Endothelial cell of umbilical vein (primary cell): ENCODE data around the gene GATD1. TPM values are rescaled to one million over a fixed set of nuclear protein-coding genes. Genes with fewer than 3 reads are reported as not detected.

Source experiments
- BruUV-seq: library from RNA; stranded (reverse); fragments of 400-500 nt; replicated peaks from 2 replicates; lab custom pipeline; 2021; lab: Mats Ljungman, UMichigan
- CTCF ChIA-PET: fragments of 300-600, 350-600 bp; sonication (Branson Sonifier 250); formaldehyde crosslinking; loops from one replicate; lab custom pipeline; 2021; ENCODE audit warnings: antibody characterized with exemption, inconsistent platforms; lab: Charles Lee
- POLR2A ChIA-PET: fragments of 300-600, 350-600 bp; sonication (Branson Sonifier 250); formaldehyde crosslinking; loops from one replicate; lab custom pipeline; 2021; ENCODE audit warnings: antibody characterized with exemption, inconsistent platforms; lab: Charles Lee
- DNase-seq: peaks from one replicate; pipeline ENCODE4 v3.0.0-alpha.2; 2011; ENCODE audit warnings: low read depth, low spot score
- FAIRE-seq: peaks from 2 replicates; lab custom pipeline; 2011; peaks lifted over from hg19 to GRCh38; lab: Jason Lieb, UNC
- H2AFZ ChIP-seq: 2 replicates; pipeline ENCODE4 v1.6.0; 2012; ENCODE audit warnings: low read depth, low read length, control low read depth, inconsistent platforms
- H3K27ac ChIP-seq: 2 replicates; pipeline ENCODE4 v1.5.1; 2011; ENCODE audit warnings: low read depth, mild to moderate bottlenecking, control low read depth, low read length, moderate library complexity; ENCODE audit not compliant: insufficient read depth
- H3K27me3 ChIP-seq, 2 experiments: 2 replicates each; pipeline versions ENCODE4 v1.6.0 to v1.6.1; 2011; ENCODE audit warnings: low read length in 2 of 2, mixed read lengths in 1 of 2; ENCODE audit not compliant: control insufficient read depth in 2 of 2, insufficient read depth in 2 of 2
- H3K36me3 ChIP-seq, 2 experiments: 2 replicates in 1 of 2; 3 replicates in 1 of 2; pipeline ENCODE4 v1.5.1; 2011; ENCODE audit warnings: low read length in 2 of 2, mild to moderate bottlenecking in 1 of 2, moderate library complexity in 1 of 2; ENCODE audit not compliant: control insufficient read depth in 2 of 2, insufficient read depth in 2 of 2; ENCODE audit errors: extremely low read depth in 1 of 2
- H3K4me1 ChIP-seq: 3 replicates; pipeline ENCODE4 v1.5.1; 2011; ENCODE audit warnings: mild to moderate bottlenecking, low read length; ENCODE audit not compliant: control insufficient read depth, insufficient read depth; ENCODE audit errors: extremely low read depth
- H3K4me2 ChIP-seq: 2 replicates; pipeline ENCODE4 v1.6.1; 2011; ENCODE audit warnings: low read length, control low read depth, mixed read lengths; ENCODE audit not compliant: insufficient read depth
- H3K4me3 ChIP-seq, 3 experiments: fragments of 200-600 bp in 1 of 3; sonication (generic), shearing (Covaris generic) in 1 of 3; replicated peaks in 1 of 3; 2 replicates each; pipeline ENCODE4 v1.5.1; 2011 to 2016; ENCODE audit warnings: control low read depth in 3 of 3, low read length in 3 of 3, mild to moderate bottlenecking in 2 of 3, inconsistent platforms in 1 of 3, low read depth in 1 of 3, moderate library complexity in 1 of 3; ENCODE audit not compliant: insufficient read depth in 1 of 3
- H3K79me2 ChIP-seq: 2 replicates; pipeline ENCODE4 v1.6.0; 2012; ENCODE audit warnings: low read length, inconsistent platforms; ENCODE audit not compliant: control insufficient read depth, insufficient read depth
- H3K9ac ChIP-seq: replicated peaks from 2 replicates; pipeline ENCODE3; 2011; ENCODE audit warnings: low read length, control low read depth; ENCODE audit not compliant: insufficient read depth; ENCODE audit errors: extremely low read depth
- H3K9me1 ChIP-seq: replicated peaks from 3 replicates; pipeline ENCODE4 v1.6.0; 2011; ENCODE audit warnings: mild to moderate bottlenecking, low read length; ENCODE audit not compliant: control insufficient read depth, insufficient read depth; ENCODE audit errors: extremely low read depth
- H3K9me3 ChIP-seq: replicated peaks from 2 replicates; pipeline ENCODE4 v1.5.1; 2012; ENCODE audit warnings: low read length, inconsistent platforms; ENCODE audit not compliant: control insufficient read depth, insufficient read depth
- H4K20me1 ChIP-seq: replicated peaks from 2 replicates; pipeline ENCODE3; 2011; ENCODE audit warnings: mild to moderate bottlenecking, low read length; ENCODE audit not compliant: control insufficient read depth, insufficient read depth; ENCODE audit errors: extremely low read depth
- CTCF ChIP-seq, 2 donors: IDR thresholded peaks; 1 replicate in 1 of 2; 2 replicates in 1 of 2; pipeline ENCODE4 v1.5.1; 2011; ENCODE audit warnings: low read length in 2 of 2, mild to moderate bottlenecking in 2 of 2, moderate library complexity in 2 of 2, control low read depth in 1 of 2, inconsistent platforms in 1 of 2, low read depth in 1 of 2; ENCODE audit not compliant: insufficient read depth in 1 of 2; ENCODE audit errors: extremely low read depth in 1 of 2
- EZH2 ChIP-seq: IDR thresholded peaks from 2 replicates; pipeline ENCODE4 v1.6.1; 2012; ENCODE audit warnings: borderline replicate concordance, low read depth, mild to moderate bottlenecking, moderate library complexity, low read length, inconsistent platforms; ENCODE audit not compliant: severe bottlenecking
- FOS ChIP-seq: IDR thresholded peaks from 2 replicates; pipeline ENCODE4 v1.6.1; 2011; ENCODE audit warnings: mild to moderate bottlenecking, low read length, moderate library complexity, borderline replicate concordance; ENCODE audit not compliant: insufficient read depth
- GATA2 ChIP-seq: IDR thresholded peaks from 2 replicates; pipeline ENCODE4 v1.7.0; 2011; ENCODE audit warnings: low read depth, mild to moderate bottlenecking, moderate library complexity, mixed read lengths, low read length; ENCODE audit not compliant: insufficient read length, insufficient read depth
- JUN ChIP-seq: IDR thresholded peaks from 2 replicates; pipeline ENCODE4 v1.6.1; 2011; ENCODE audit warnings: borderline replicate concordance, low read depth; ENCODE audit not compliant: insufficient read length, insufficient read depth
- MYC ChIP-seq: IDR thresholded peaks from one replicate; pipeline ENCODE4 v1.6.1; 2011; ENCODE audit warnings: mild to moderate bottlenecking, low read depth, low read length
- POLR2A ChIP-seq: IDR thresholded peaks from 2 replicates; pipeline ENCODE4 v1.6.1; 2012; ENCODE audit warnings: low read depth, mild to moderate bottlenecking, control low read depth, low read length
- POLR2AphosphoS5 ChIP-seq: IDR thresholded peaks from 2 replicates; pipeline ENCODE4 v1.6.1; 2012; ENCODE audit warnings: low read depth, mild to moderate bottlenecking, control low read depth, low read length, moderate library complexity; ENCODE audit not compliant: insufficient read depth
- dilution Hi-C: fragments of 300-500 bp; cut with MboI; formaldehyde crosslinking; loops from one replicate; pipeline ENCODE4 v1.15.0; 2019; ENCODE audit warnings: low sequenced_read_pairs; ENCODE audit not compliant: extremely low pct_ligation_motif_present
- intact Hi-C: fragments of 100-400 bp; cut with micrococcal nuclease; formaldehyde crosslinking; loops from one replicate; pipeline ENCODE4 v1.10.0; 2022
- polyA plus RNA-seq, 4 experiments: library from polyadenylated mRNA; depleted of rRNA in 3 of 4; stranded (reverse) in 3 of 4; unstranded in 1 of 4; fragments of >200 nt; gene quantifications; 2 replicates each; pipeline versions ENCODE4 v1.2.1 to v1.2.3, GENCODE V29; 2011 to 2012; ENCODE audit warnings: missing spikeins in 1 of 4
- total RNA-seq: library from RNA; stranded (reverse); gene quantifications from 2 replicates; pipeline ENCODE4 v1.2.3, GENCODE V29; 2021
- TF ChIP-seq, protein P1 (sequence below): IDR thresholded peaks from 2 replicates; pipeline ENCODE4 v1.6.1; 2011; ENCODE audit not compliant: insufficient read depth, insufficient read length

The GATD1 gene
- total and polyA plus RNA-seq, 2 donors (not counting 3 experiments of a cell fraction or from before 2014, with no cell fraction given) = 70.6 to 83.1 TPM

GRCh38 chr11:770642-771616 lies 6.4 kb downstream of the GATD1 start:
- H3K9me1 ChIP-seq = no peaks in the 10 kb centered on the region
- intact Hi-C loops = no loop called here
- peaks cover 10% of the 10 kb centered on the region for H3K4me1 ChIP-seq
- dilution Hi-C loops = no loop called here
- FAIRE-seq = no peak
- DNase-seq = no peak
- H3K4me3 ChIP-seq = no peak overlapping the region
- no peak overlapping the region for H3K4me2 ChIP-seq
- H4K20me1 ChIP-seq = no peaks in the 10 kb centered on the region
- CTCF ChIA-PET = no interaction called here
- no peaks in the 10 kb centered on the region for H3K9me3 ChIP-seq
- BruUV-seq = no TSS peak
- H3K36me3 ChIP-seq = peaks cover 17 to 39% of the 10 kb centered on the region in 2 experiments
- no peak overlapping the region for H3K27ac ChIP-seq
- H2AFZ ChIP-seq = no peak overlapping the region
- POLR2A ChIA-PET = no interaction called here
- TF ChIP-seq POLR2AphosphoS5 = no peak
- no peak for TF ChIP-seq GATA2
- no peak for TF ChIP-seq JUN
- no peak for TF ChIP-seq MYC
- TF ChIP-seq EZH2 = no peak
- TF ChIP-seq, protein P1, sequence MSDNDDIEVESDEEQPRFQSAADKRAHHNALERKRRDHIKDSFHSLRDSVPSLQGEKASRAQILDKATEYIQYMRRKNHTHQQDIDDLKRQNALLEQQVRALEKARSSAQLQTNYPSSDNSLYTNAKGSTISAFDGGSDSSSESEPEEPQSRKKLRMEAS = no peak
- TF ChIP-seq FOS = no peak
- no peak for TF ChIP-seq POLR2A
- no peak for TF ChIP-seq CTCF (IDR thresholded peaks at IDR 0.05; ENCODE audit: extremely low read depth in 1 of 2, insufficient read depth in 1 of 2, low read depth in 1 of 2, low read length in 2 of 2)
- no peaks in the 10 kb centered on the region for H3K27me3 ChIP-seq
- H3K9ac ChIP-seq = no peak overlapping the region
- H3K79me2 ChIP-seq = peaks cover 43% of the 10 kb centered on the region
